H1 (cell line): Measurements from ENCODE around the gene COL26A1. TPM values are rescaled to one million over a fixed set of nuclear protein-coding genes. Genes with fewer than 3 reads are reported as not detected.

Source experiments
- BRCA1 ChIP-seq: IDR thresholded peaks from 2 replicates; pipeline ENCODE4 v1.6.1; 2012; ENCODE audit warnings: low read depth, low read length, improper control_type of control experiment
- SP1 ChIP-seq: IDR thresholded peaks from 2 replicates; pipeline ENCODE4 v1.6.1; 2011; ENCODE audit warnings: low read depth, low read length
- USF2 ChIP-seq: IDR thresholded peaks from 2 replicates; pipeline ENCODE4 v1.6.1; 2011; ENCODE audit warnings: low read length, improper control_type of control experiment
- polyA plus RNA-seq, 7 experiments: library from polyadenylated mRNA; depleted of rRNA in 3 of 7; stranded (reverse) in 5 of 7; unstranded in 2 of 7; fragments of >200 nt in 5 of 7; fragments of 200-250 nt in 2 of 7; gene quantifications; 1 replicate in 5 of 7; 2 replicates in 1 of 7; 4 replicates in 1 of 7; pipeline versions ENCODE4 v1.2.1 to v1.2.3, GENCODE V29; 2011 to 2013; ENCODE audit warnings: missing spikeins in 2 of 7, mixed read lengths in 2 of 7
- total RNA-seq: library from RNA; stranded (reverse); fragmentation: NEBNext Ultra II Directional; extraction: Animal tissue kit (Norgen Biotek cat#: 25700); gene quantifications from 2 replicates; pipeline ENCODE4 v1.2.1, GENCODE V29; 2021
- TF ChIP-seq, protein P1 (sequence below): fragments of 300-600 bp; sonication (generic); IDR thresholded peaks from 2 replicates; pipeline ENCODE4 v1.7.1; 2012; ENCODE audit warnings: low read length, moderate library complexity, mild to moderate bottlenecking, inconsistent platforms; ENCODE audit not compliant: insufficient replicate concordance

Gene COL26A1
- total and polyA plus RNA-seq, 2 of the 8 experiments (the other 6 are each of a cell fraction or from before 2014, with no cell fraction given): 51.1 to 68.8 TPM

GRCh38 chr7:101595766-101596537, 233.3 kb downstream of the COL26A1 start (continued):
- TF ChIP-seq, protein P1, sequence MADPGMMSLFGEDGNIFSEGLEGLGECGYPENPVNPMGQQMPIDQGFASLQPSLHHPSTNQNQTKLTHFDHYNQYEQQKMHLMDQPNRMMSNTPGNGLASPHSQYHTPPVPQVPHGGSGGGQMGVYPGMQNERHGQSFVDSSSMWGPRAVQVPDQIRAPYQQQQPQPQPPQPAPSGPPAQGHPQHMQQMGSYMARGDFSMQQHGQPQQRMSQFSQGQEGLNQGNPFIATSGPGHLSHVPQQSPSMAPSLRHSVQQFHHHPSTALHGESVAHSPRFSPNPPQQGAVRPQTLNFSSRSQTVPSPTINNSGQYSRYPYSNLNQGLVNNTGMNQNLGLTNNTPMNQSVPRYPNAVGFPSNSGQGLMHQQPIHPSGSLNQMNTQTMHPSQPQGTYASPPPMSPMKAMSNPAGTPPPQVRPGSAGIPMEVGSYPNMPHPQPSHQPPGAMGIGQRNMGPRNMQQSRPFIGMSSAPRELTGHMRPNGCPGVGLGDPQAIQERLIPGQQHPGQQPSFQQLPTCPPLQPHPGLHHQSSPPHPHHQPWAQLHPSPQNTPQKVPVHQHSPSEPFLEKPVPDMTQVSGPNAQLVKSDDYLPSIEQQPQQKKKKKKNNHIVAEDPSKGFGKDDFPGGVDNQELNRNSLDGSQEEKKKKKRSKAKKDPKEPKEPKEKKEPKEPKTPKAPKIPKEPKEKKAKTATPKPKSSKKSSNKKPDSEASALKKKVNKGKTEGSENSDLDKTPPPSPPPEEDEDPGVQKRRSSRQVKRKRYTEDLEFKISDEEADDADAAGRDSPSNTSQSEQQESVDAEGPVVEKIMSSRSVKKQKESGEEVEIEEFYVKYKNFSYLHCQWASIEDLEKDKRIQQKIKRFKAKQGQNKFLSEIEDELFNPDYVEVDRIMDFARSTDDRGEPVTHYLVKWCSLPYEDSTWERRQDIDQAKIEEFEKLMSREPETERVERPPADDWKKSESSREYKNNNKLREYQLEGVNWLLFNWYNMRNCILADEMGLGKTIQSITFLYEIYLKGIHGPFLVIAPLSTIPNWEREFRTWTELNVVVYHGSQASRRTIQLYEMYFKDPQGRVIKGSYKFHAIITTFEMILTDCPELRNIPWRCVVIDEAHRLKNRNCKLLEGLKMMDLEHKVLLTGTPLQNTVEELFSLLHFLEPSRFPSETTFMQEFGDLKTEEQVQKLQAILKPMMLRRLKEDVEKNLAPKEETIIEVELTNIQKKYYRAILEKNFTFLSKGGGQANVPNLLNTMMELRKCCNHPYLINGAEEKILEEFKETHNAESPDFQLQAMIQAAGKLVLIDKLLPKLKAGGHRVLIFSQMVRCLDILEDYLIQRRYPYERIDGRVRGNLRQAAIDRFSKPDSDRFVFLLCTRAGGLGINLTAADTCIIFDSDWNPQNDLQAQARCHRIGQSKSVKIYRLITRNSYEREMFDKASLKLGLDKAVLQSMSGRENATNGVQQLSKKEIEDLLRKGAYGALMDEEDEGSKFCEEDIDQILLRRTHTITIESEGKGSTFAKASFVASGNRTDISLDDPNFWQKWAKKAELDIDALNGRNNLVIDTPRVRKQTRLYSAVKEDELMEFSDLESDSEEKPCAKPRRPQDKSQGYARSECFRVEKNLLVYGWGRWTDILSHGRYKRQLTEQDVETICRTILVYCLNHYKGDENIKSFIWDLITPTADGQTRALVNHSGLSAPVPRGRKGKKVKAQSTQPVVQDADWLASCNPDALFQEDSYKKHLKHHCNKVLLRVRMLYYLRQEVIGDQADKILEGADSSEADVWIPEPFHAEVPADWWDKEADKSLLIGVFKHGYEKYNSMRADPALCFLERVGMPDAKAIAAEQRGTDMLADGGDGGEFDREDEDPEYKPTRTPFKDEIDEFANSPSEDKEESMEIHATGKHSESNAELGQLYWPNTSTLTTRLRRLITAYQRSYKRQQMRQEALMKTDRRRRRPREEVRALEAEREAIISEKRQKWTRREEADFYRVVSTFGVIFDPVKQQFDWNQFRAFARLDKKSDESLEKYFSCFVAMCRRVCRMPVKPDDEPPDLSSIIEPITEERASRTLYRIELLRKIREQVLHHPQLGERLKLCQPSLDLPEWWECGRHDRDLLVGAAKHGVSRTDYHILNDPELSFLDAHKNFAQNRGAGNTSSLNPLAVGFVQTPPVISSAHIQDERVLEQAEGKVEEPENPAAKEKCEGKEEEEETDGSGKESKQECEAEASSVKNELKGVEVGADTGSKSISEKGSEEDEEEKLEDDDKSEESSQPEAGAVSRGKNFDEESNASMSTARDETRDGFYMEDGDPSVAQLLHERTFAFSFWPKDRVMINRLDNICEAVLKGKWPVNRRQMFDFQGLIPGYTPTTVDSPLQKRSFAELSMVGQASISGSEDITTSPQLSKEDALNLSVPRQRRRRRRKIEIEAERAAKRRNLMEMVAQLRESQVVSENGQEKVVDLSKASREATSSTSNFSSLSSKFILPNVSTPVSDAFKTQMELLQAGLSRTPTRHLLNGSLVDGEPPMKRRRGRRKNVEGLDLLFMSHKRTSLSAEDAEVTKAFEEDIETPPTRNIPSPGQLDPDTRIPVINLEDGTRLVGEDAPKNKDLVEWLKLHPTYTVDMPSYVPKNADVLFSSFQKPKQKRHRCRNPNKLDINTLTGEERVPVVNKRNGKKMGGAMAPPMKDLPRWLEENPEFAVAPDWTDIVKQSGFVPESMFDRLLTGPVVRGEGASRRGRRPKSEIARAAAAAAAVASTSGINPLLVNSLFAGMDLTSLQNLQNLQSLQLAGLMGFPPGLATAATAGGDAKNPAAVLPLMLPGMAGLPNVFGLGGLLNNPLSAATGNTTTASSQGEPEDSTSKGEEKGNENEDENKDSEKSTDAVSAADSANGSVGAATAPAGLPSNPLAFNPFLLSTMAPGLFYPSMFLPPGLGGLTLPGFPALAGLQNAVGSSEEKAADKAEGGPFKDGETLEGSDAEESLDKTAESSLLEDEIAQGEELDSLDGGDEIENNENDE: no peak
- no peak for TF ChIP-seq SP1
- no peak for TF ChIP-seq USF2
- TF ChIP-seq BRCA1: no peak
